Endothelial cell of umbilical vein (primary cell): ENCODE measurements around the gene KNTC1. TPM values are rescaled to one million over a fixed set of nuclear protein-coding genes. Genes with fewer than 3 reads are reported as not detected.

Source experiments
- BruUV-seq: library from RNA; stranded (reverse); fragments of 400-500 nt; replicated peaks from 2 replicates; lab custom pipeline; 2021; lab: Mats Ljungman, UMichigan
- CTCF ChIA-PET: fragments of 300-600, 350-600 bp; sonication (Branson Sonifier 250); formaldehyde crosslinking; loops from one replicate; lab custom pipeline; 2021; ENCODE audit warnings: antibody characterized with exemption, inconsistent platforms; lab: Charles Lee
- POLR2A ChIA-PET: fragments of 300-600, 350-600 bp; sonication (Branson Sonifier 250); formaldehyde crosslinking; loops from one replicate; lab custom pipeline; 2021; ENCODE audit warnings: antibody characterized with exemption, inconsistent platforms; lab: Charles Lee
- DNase-seq: peaks from one replicate; pipeline ENCODE4 v3.0.0-alpha.2; 2011; ENCODE audit warnings: low read depth, low spot score
- FAIRE-seq: peaks from 2 replicates; lab custom pipeline; 2011; peaks lifted over from hg19 to GRCh38; lab: Jason Lieb, UNC
- H2AFZ ChIP-seq: 2 replicates; pipeline ENCODE4 v1.6.0; 2012; ENCODE audit warnings: low read depth, low read length, control low read depth, inconsistent platforms
- H3K27ac ChIP-seq: 2 replicates; pipeline ENCODE4 v1.5.1; 2011; ENCODE audit warnings: low read depth, mild to moderate bottlenecking, control low read depth, low read length, moderate library complexity; ENCODE audit not compliant: insufficient read depth
- H3K27me3 ChIP-seq, 2 experiments: 2 replicates each; pipeline versions ENCODE4 v1.6.0 to v1.6.1; 2011; ENCODE audit warnings: low read length in 2 of 2, mixed read lengths in 1 of 2; ENCODE audit not compliant: control insufficient read depth in 2 of 2, insufficient read depth in 2 of 2
- H3K36me3 ChIP-seq, 2 experiments: 2 replicates in 1 of 2; 3 replicates in 1 of 2; pipeline ENCODE4 v1.5.1; 2011; ENCODE audit warnings: low read length in 2 of 2, mild to moderate bottlenecking in 1 of 2, moderate library complexity in 1 of 2; ENCODE audit not compliant: control insufficient read depth in 2 of 2, insufficient read depth in 2 of 2; ENCODE audit errors: extremely low read depth in 1 of 2
- H3K4me1 ChIP-seq: 3 replicates; pipeline ENCODE4 v1.5.1; 2011; ENCODE audit warnings: mild to moderate bottlenecking, low read length; ENCODE audit not compliant: control insufficient read depth, insufficient read depth; ENCODE audit errors: extremely low read depth
- H3K4me2 ChIP-seq: 2 replicates; pipeline ENCODE4 v1.6.1; 2011; ENCODE audit warnings: low read length, control low read depth, mixed read lengths; ENCODE audit not compliant: insufficient read depth
- H3K4me3 ChIP-seq, 3 experiments: fragments of 200-600 bp in 1 of 3; sonication (generic), shearing (Covaris generic) in 1 of 3; replicated peaks in 1 of 3; 2 replicates each; pipeline ENCODE4 v1.5.1; 2011 to 2016; ENCODE audit warnings: control low read depth in 3 of 3, low read length in 3 of 3, mild to moderate bottlenecking in 2 of 3, inconsistent platforms in 1 of 3, low read depth in 1 of 3, moderate library complexity in 1 of 3; ENCODE audit not compliant: insufficient read depth in 1 of 3
- H3K79me2 ChIP-seq: 2 replicates; pipeline ENCODE4 v1.6.0; 2012; ENCODE audit warnings: low read length, inconsistent platforms; ENCODE audit not compliant: control insufficient read depth, insufficient read depth
- H3K9ac ChIP-seq: replicated peaks from 2 replicates; pipeline ENCODE3; 2011; ENCODE audit warnings: low read length, control low read depth; ENCODE audit not compliant: insufficient read depth; ENCODE audit errors: extremely low read depth
- H3K9me1 ChIP-seq: replicated peaks from 3 replicates; pipeline ENCODE4 v1.6.0; 2011; ENCODE audit warnings: mild to moderate bottlenecking, low read length; ENCODE audit not compliant: control insufficient read depth, insufficient read depth; ENCODE audit errors: extremely low read depth
- H3K9me3 ChIP-seq: replicated peaks from 2 replicates; pipeline ENCODE4 v1.5.1; 2012; ENCODE audit warnings: low read length, inconsistent platforms; ENCODE audit not compliant: control insufficient read depth, insufficient read depth
- H4K20me1 ChIP-seq: replicated peaks from 2 replicates; pipeline ENCODE3; 2011; ENCODE audit warnings: mild to moderate bottlenecking, low read length; ENCODE audit not compliant: control insufficient read depth, insufficient read depth; ENCODE audit errors: extremely low read depth
- CTCF ChIP-seq, 2 donors: IDR thresholded peaks; 1 replicate in 1 of 2; 2 replicates in 1 of 2; pipeline ENCODE4 v1.5.1; 2011; ENCODE audit warnings: low read length in 2 of 2, mild to moderate bottlenecking in 2 of 2, moderate library complexity in 2 of 2, control low read depth in 1 of 2, inconsistent platforms in 1 of 2, low read depth in 1 of 2; ENCODE audit not compliant: insufficient read depth in 1 of 2; ENCODE audit errors: extremely low read depth in 1 of 2
- EZH2 ChIP-seq: IDR thresholded peaks from 2 replicates; pipeline ENCODE4 v1.6.1; 2012; ENCODE audit warnings: borderline replicate concordance, low read depth, mild to moderate bottlenecking, moderate library complexity, low read length, inconsistent platforms; ENCODE audit not compliant: severe bottlenecking
- FOS ChIP-seq: IDR thresholded peaks from 2 replicates; pipeline ENCODE4 v1.6.1; 2011; ENCODE audit warnings: mild to moderate bottlenecking, low read length, moderate library complexity, borderline replicate concordance; ENCODE audit not compliant: insufficient read depth
- GATA2 ChIP-seq: IDR thresholded peaks from 2 replicates; pipeline ENCODE4 v1.7.0; 2011; ENCODE audit warnings: low read depth, mild to moderate bottlenecking, moderate library complexity, mixed read lengths, low read length; ENCODE audit not compliant: insufficient read length, insufficient read depth
- JUN ChIP-seq: IDR thresholded peaks from 2 replicates; pipeline ENCODE4 v1.6.1; 2011; ENCODE audit warnings: borderline replicate concordance, low read depth; ENCODE audit not compliant: insufficient read length, insufficient read depth
- MAX ChIP-seq: IDR thresholded peaks from 2 replicates; pipeline ENCODE4 v1.6.1; 2011; ENCODE audit not compliant: insufficient read depth, insufficient read length
- MYC ChIP-seq: IDR thresholded peaks from one replicate; pipeline ENCODE4 v1.6.1; 2011; ENCODE audit warnings: mild to moderate bottlenecking, low read depth, low read length
- POLR2A ChIP-seq: IDR thresholded peaks from 2 replicates; pipeline ENCODE4 v1.6.1; 2012; ENCODE audit warnings: low read depth, mild to moderate bottlenecking, control low read depth, low read length
- POLR2AphosphoS5 ChIP-seq: IDR thresholded peaks from 2 replicates; pipeline ENCODE4 v1.6.1; 2012; ENCODE audit warnings: low read depth, mild to moderate bottlenecking, control low read depth, low read length, moderate library complexity; ENCODE audit not compliant: insufficient read depth
- dilution Hi-C: fragments of 300-500 bp; cut with MboI; formaldehyde crosslinking; loops from one replicate; pipeline ENCODE4 v1.15.0; 2019; ENCODE audit warnings: low sequenced_read_pairs; ENCODE audit not compliant: extremely low pct_ligation_motif_present
- intact Hi-C: fragments of 100-400 bp; cut with micrococcal nuclease; formaldehyde crosslinking; loops from one replicate; pipeline ENCODE4 v1.10.0; 2022
- polyA plus RNA-seq, 4 experiments: library from polyadenylated mRNA; depleted of rRNA in 3 of 4; stranded (reverse) in 3 of 4; unstranded in 1 of 4; fragments of >200 nt; gene quantifications; 2 replicates each; pipeline versions ENCODE4 v1.2.1 to v1.2.3, GENCODE V29; 2011 to 2012; ENCODE audit warnings: missing spikeins in 1 of 4
- total RNA-seq: library from RNA; stranded (reverse); gene quantifications from 2 replicates; pipeline ENCODE4 v1.2.3, GENCODE V29; 2021

The KNTC1 gene
- total and polyA plus RNA-seq, 2 donors (not counting 3 experiments of a cell fraction or from before 2014, with no cell fraction given): 15.5 to 52.9 TPM

GRCh38 chr12:122661938-122662337 lies 134.9 kb downstream of the KNTC1 start:
- POLR2A ChIA-PET: no interaction called here

More at GRCh38 chr12:122661938-122662337, 134.9 kb downstream of the KNTC1 start:
- Histone ChIP-seq H3K9me3 (no peaks in the 10 kb centered on the region), H3K79me2 (no peaks in the 10 kb centered on the region), H3K4me3 (no peak overlapping the region), H3K9me1 (no peaks in the 10 kb centered on the region), H3K4me2 (no peak overlapping the region), H3K27me3 (no peaks in the 10 kb centered on the region), H4K20me1 (no peaks in the 10 kb centered on the region), H2AFZ (no peak overlapping the region), H3K4me1 (no peaks in the 10 kb centered on the region), H3K9ac (no peak overlapping the region), H3K36me3 (no peaks in the 10 kb centered on the region), H3K27ac (no peak overlapping the region)
- CTCF ChIA-PET: interaction anchor here (0.9 kb wide), 1 partner anchor 24 kb away, joined by 3 read pairs; no protein-coding TSS in a partner anchor
- no TSS peak for BruUV-seq
- dilution Hi-C loops: no loop called here
- intact Hi-C loops: no loop called here
- TF ChIP-seq POLR2A (no peak), CTCF (IDR thresholded peaks at IDR 0.05; ENCODE audit: extremely low read depth in 1 of 2, insufficient read depth in 1 of 2, low read depth in 1 of 2, low read length in 2 of 2) (no peak), FOS (no peak), EZH2 (no peak), MYC (no peak), JUN (no peak), MAX (no peak), POLR2AphosphoS5 (no peak), GATA2 (no peak)
- DNase-seq (no peak), FAIRE-seq (no peak)
